ENCODE results near the gene CDH23.

The CDH23 gene

GRCh38 chr10:71683301-71683700, 286.6 kb downstream of the CDH23 start:
- no peaks in the 10 kb centered on the region for H3K27me3 ChIP-seq (ENCODE audit: control insufficient read depth in 1 of 2, insufficient read depth in 2 of 2, low read length in 2 of 2)
- H3K4me1 ChIP-seq (ENCODE audit: control insufficient read depth in 1 of 2, insufficient read depth in 2 of 2, low read length in 2 of 2): peaks cover 10 to 11% of the 10 kb centered on the region in 2 donors
- H3K9ac ChIP-seq (ENCODE audit: low read depth in 1 of 2, low read length in 2 of 2): no peak overlapping the region
- H3K9me3 ChIP-seq (ENCODE audit: control insufficient read depth in 1 of 2, low read length in 2 of 2): no peaks in the 10 kb centered on the region
- H3K4me3 ChIP-seq (ENCODE audit: low read depth in 1 of 2, low read length in 2 of 2): no peak overlapping the region
- no peak overlapping the region for H3K27ac ChIP-seq (ENCODE audit: low read depth, low read length)
- H3K36me3 ChIP-seq (ENCODE audit: control insufficient read depth in 1 of 2, insufficient read depth in 2 of 2, low read length in 2 of 2): no peaks in the 10 kb centered on the region

- no peak overlapping the region for H3K4me3 ChIP-seq (ENCODE audit: low read depth in 1 of 2, low read length in 2 of 2)
- no peak overlapping the region for H3K9ac ChIP-seq (ENCODE audit: low read depth in 1 of 2, low read length in 2 of 2)
- no peak overlapping the region for H3K27ac ChIP-seq (ENCODE audit: low read depth, low read length)
- no peaks in the 10 kb centered on the region for H3K27me3 ChIP-seq (ENCODE audit: control insufficient read depth in 1 of 2, insufficient read depth in 2 of 2, low read length in 2 of 2)
- no peaks in the 10 kb centered on the region for H3K36me3 ChIP-seq (ENCODE audit: control insufficient read depth in 1 of 2, insufficient read depth in 2 of 2, low read length in 2 of 2)
- peaks cover 10 to 11% of the 10 kb centered on the region in 2 donors for H3K4me1 ChIP-seq (ENCODE audit: control insufficient read depth in 1 of 2, insufficient read depth in 2 of 2, low read length in 2 of 2)
- no peaks in the 10 kb centered on the region for H3K9me3 ChIP-seq (ENCODE audit: control insufficient read depth in 1 of 2, low read length in 2 of 2)
Measured at GRCh38 chr10:71684356-71685173, 287.8 kb downstream of the CDH23 start.

- no peak overlapping the region for H3K4me3 ChIP-seq (ENCODE audit: low read depth in 1 of 2, low read length in 2 of 2)
- H3K9me3 ChIP-seq (ENCODE audit: control insufficient read depth in 1 of 2, low read length in 2 of 2): no peaks in the 10 kb centered on the region
- H3K27ac ChIP-seq (ENCODE audit: low read depth, low read length): no peak overlapping the region
- H3K9ac ChIP-seq (ENCODE audit: low read depth in 1 of 2, low read length in 2 of 2): no peak overlapping the region
- no peaks in the 10 kb centered on the region for H3K36me3 ChIP-seq (ENCODE audit: control insufficient read depth in 1 of 2, insufficient read depth in 2 of 2, low read length in 2 of 2)
- H3K4me1 ChIP-seq (ENCODE audit: control insufficient read depth in 1 of 2, insufficient read depth in 2 of 2, low read length in 2 of 2): peaks cover 10 to 11% of the 10 kb centered on the region in 2 donors
- H3K27me3 ChIP-seq (ENCODE audit: control insufficient read depth in 1 of 2, insufficient read depth in 2 of 2, low read length in 2 of 2): no peaks in the 10 kb centered on the region
Measured at GRCh38 chr10:71685554-71686232, 289.0 kb downstream of the CDH23 start.

GRCh38 chr10:71687077-71687476, 290.4 kb downstream of the CDH23 start:
- Histone ChIP-seq H3K36me3 (ENCODE audit: control insufficient read depth in 1 of 2, insufficient read depth in 2 of 2, low read length in 2 of 2) (no peaks in the 10 kb centered on the region), H3K4me3 (ENCODE audit: low read depth in 1 of 2, low read length in 2 of 2) (no peak overlapping the region), H3K27me3 (ENCODE audit: control insufficient read depth in 1 of 2, insufficient read depth in 2 of 2, low read length in 2 of 2) (no peaks in the 10 kb centered on the region), H3K4me1 (ENCODE audit: control insufficient read depth in 1 of 2, insufficient read depth in 2 of 2, low read length in 2 of 2) (peaks cover 10 to 11% of the 10 kb centered on the region in 2 donors), H3K27ac (ENCODE audit: low read depth, low read length) (no peak overlapping the region), H3K9me3 (ENCODE audit: control insufficient read depth in 1 of 2, low read length in 2 of 2) (no peaks in the 10 kb centered on the region), H3K9ac (ENCODE audit: low read depth in 1 of 2, low read length in 2 of 2) (no peak overlapping the region)

- no peaks in the 10 kb centered on the region for H3K27me3 ChIP-seq (ENCODE audit: control insufficient read depth in 1 of 2, insufficient read depth in 2 of 2, low read length in 2 of 2)
- H3K27ac ChIP-seq (ENCODE audit: low read depth, low read length): no peak overlapping the region
Measured at GRCh38 chr10:71687480-71687879, 290.8 kb downstream of the CDH23 start.

GRCh38 chr10:71688256-71688655, 291.5 kb downstream of the CDH23 start:
- no peak overlapping the region for H3K9ac ChIP-seq (ENCODE audit: low read depth in 1 of 2, low read length in 2 of 2)
- no peak overlapping the region for H3K27ac ChIP-seq (ENCODE audit: low read depth, low read length)
- H3K4me3 ChIP-seq (ENCODE audit: low read depth in 1 of 2, low read length in 2 of 2): no peak overlapping the region
- H3K4me1 ChIP-seq (ENCODE audit: control insufficient read depth in 1 of 2, insufficient read depth in 2 of 2, low read length in 2 of 2): peaks cover 17 to 19% of the 10 kb centered on the region in 2 donors
- H3K9me3 ChIP-seq (ENCODE audit: control insufficient read depth in 1 of 2, low read length in 2 of 2): no peaks in the 10 kb centered on the region
- no peaks in the 10 kb centered on the region for H3K27me3 ChIP-seq (ENCODE audit: control insufficient read depth in 1 of 2, insufficient read depth in 2 of 2, low read length in 2 of 2)
- H3K36me3 ChIP-seq (ENCODE audit: control insufficient read depth in 1 of 2, insufficient read depth in 2 of 2, low read length in 2 of 2): no peaks in the 10 kb centered on the region

More at GRCh38 chr10:71687480-71687879, 290.8 kb downstream of the CDH23 start:
- H3K36me3 ChIP-seq (ENCODE audit: control insufficient read depth in 1 of 2, insufficient read depth in 2 of 2, low read length in 2 of 2): no peaks in the 10 kb centered on the region
- H3K9me3 ChIP-seq (ENCODE audit: control insufficient read depth in 1 of 2, low read length in 2 of 2): no peaks in the 10 kb centered on the region
- no peak overlapping the region for H3K4me3 ChIP-seq (ENCODE audit: low read depth in 1 of 2, low read length in 2 of 2)
- H3K4me1 ChIP-seq (ENCODE audit: control insufficient read depth in 1 of 2, insufficient read depth in 2 of 2, low read length in 2 of 2): peaks cover 10 to 13% of the 10 kb centered on the region in 2 donors
- H3K9ac ChIP-seq (ENCODE audit: low read depth in 1 of 2, low read length in 2 of 2): no peak overlapping the region

- Histone ChIP-seq H3K36me3 (ENCODE audit: control insufficient read depth in 1 of 2, insufficient read depth in 2 of 2, low read length in 2 of 2) (no peaks in the 10 kb centered on the region), H3K9ac (ENCODE audit: low read depth in 1 of 2, low read length in 2 of 2) (no peak overlapping the region), H3K9me3 (ENCODE audit: control insufficient read depth in 1 of 2, low read length in 2 of 2) (no peaks in the 10 kb centered on the region), H3K27ac (ENCODE audit: low read depth, low read length) (no peak overlapping the region), H3K4me1 (ENCODE audit: control insufficient read depth in 1 of 2, insufficient read depth in 2 of 2, low read length in 2 of 2) (peaks cover 22 to 26% of the 10 kb centered on the region in 2 donors), H3K27me3 (ENCODE audit: control insufficient read depth in 1 of 2, insufficient read depth in 2 of 2, low read length in 2 of 2) (no peaks in the 10 kb centered on the region), H3K4me3 (ENCODE audit: low read depth in 1 of 2, low read length in 2 of 2) (no peak overlapping the region)
Measured at GRCh38 chr10:71690094-71690720, 293.5 kb downstream of the CDH23 start.

GRCh38 chr10:71691405-71691804, 294.7 kb downstream of the CDH23 start:
- Histone ChIP-seq H3K9ac (ENCODE audit: low read depth in 1 of 2, low read length in 2 of 2) (no peak overlapping the region), H3K9me3 (ENCODE audit: control insufficient read depth in 1 of 2, low read length in 2 of 2) (no peaks in the 10 kb centered on the region), H3K4me3 (ENCODE audit: low read depth in 1 of 2, low read length in 2 of 2) (no peak overlapping the region), H3K27me3 (ENCODE audit: control insufficient read depth in 1 of 2, insufficient read depth in 2 of 2, low read length in 2 of 2) (no peaks in the 10 kb centered on the region), H3K27ac (ENCODE audit: low read depth, low read length) (no peak overlapping the region), H3K36me3 (ENCODE audit: control insufficient read depth in 1 of 2, insufficient read depth in 2 of 2, low read length in 2 of 2) (no peaks in the 10 kb centered on the region), H3K4me1 (ENCODE audit: control insufficient read depth in 1 of 2, insufficient read depth in 2 of 2, low read length in 2 of 2) (peaks cover 25 to 38% of the 10 kb centered on the region in 2 donors)

- peaks cover 35 to 45% of the 10 kb centered on the region in 2 donors for H3K4me1 ChIP-seq (ENCODE audit: control insufficient read depth in 1 of 2, insufficient read depth in 2 of 2, low read length in 2 of 2)
- no peak overlapping the region for H3K9ac ChIP-seq (ENCODE audit: low read depth in 1 of 2, low read length in 2 of 2)
- H3K27me3 ChIP-seq (ENCODE audit: control insufficient read depth in 1 of 2, insufficient read depth in 2 of 2, low read length in 2 of 2): no peaks in the 10 kb centered on the region
- H3K4me3 ChIP-seq (ENCODE audit: low read depth in 1 of 2, low read length in 2 of 2): no peak overlapping the region
- no peaks in the 10 kb centered on the region for H3K36me3 ChIP-seq (ENCODE audit: control insufficient read depth in 1 of 2, insufficient read depth in 2 of 2, low read length in 2 of 2)
- H3K27ac ChIP-seq (ENCODE audit: low read depth, low read length): no peak overlapping the region
- H3K9me3 ChIP-seq (ENCODE audit: control insufficient read depth in 1 of 2, low read length in 2 of 2): no peaks in the 10 kb centered on the region
Measured at GRCh38 chr10:71692598-71693306, 296.0 kb downstream of the CDH23 start.
